Measurements from ENCODE around the gene ADORA1.

GRCh38 chr1:203150511-203151297, 23.2 kb downstream of the ADORA1 start:
- TF ChIP-seq CTCF (IDR thresholded peaks at IDR 0.05) (no peak), EP300 (IDR thresholded peaks at IDR 0.05; ENCODE audit: low read depth) (no peak)

Data from transverse colon (tissue), 3 donors.